ENCODE results near the gene MKRN2.

Gene MKRN2

GRCh38 chr3:12556314-12556689 lies 585 bp upstream of the MKRN2 start:
- no peak for DNase-seq (ENCODE audit: low spot score)

GRCh38 chr3:12557473-12558100 lies 700 bp downstream of the MKRN2 start:
- no peak for DNase-seq (ENCODE audit: low spot score)

- no peak for DNase-seq (ENCODE audit: low spot score)
Observed at GRCh38 chr3:12558706-12559105, 1.8 kb downstream of the MKRN2 start.

- DNase-seq (ENCODE audit: low spot score) = no peak
Observed at GRCh38 chr3:12559520-12559919, 2.6 kb downstream of the MKRN2 start.

GRCh38 chr3:12560505-12561190 lies 3.8 kb downstream of the MKRN2 start:
- no peak for DNase-seq (ENCODE audit: low spot score)

GRCh38 chr3:12561397-12561796 lies 4.5 kb downstream of the MKRN2 start:
- no peak for DNase-seq (ENCODE audit: low spot score)

- DNase-seq (ENCODE audit: low spot score) = no peak
Observed at GRCh38 chr3:12562451-12562850, 5.6 kb downstream of the MKRN2 start.

- no peak for DNase-seq (ENCODE audit: low spot score)
Observed at GRCh38 chr3:12566976-12567375, 10.1 kb downstream of the MKRN2 start.

- DNase-seq (ENCODE audit: low spot score) = no peak
Observed at GRCh38 chr3:12568747-12569146, 11.9 kb downstream of the MKRN2 start.

GRCh38 chr3:12569836-12570235 lies 12.9 kb downstream of the MKRN2 start:
- DNase-seq (ENCODE audit: low spot score) = no peak

- DNase-seq (ENCODE audit: low spot score) = no peak
Observed at GRCh38 chr3:12571986-12572385, 15.1 kb downstream of the MKRN2 start.

GRCh38 chr3:12574131-12574530 lies 17.2 kb downstream of the MKRN2 start:
- DNase-seq (ENCODE audit: low spot score) = no peak

GRCh38 chr3:12574661-12575060 lies 17.8 kb downstream of the MKRN2 start:
- DNase-seq (ENCODE audit: low spot score) = no peak

GRCh38 chr3:12577379-12577778 lies 20.5 kb downstream of the MKRN2 start:
- no peak for DNase-seq (ENCODE audit: low spot score)

- DNase-seq (ENCODE audit: low spot score) = no peak
Observed at GRCh38 chr3:12578742-12579141, 21.9 kb downstream of the MKRN2 start.

- DNase-seq (ENCODE audit: low spot score) = no peak
Observed at GRCh38 chr3:12579456-12579855, 22.6 kb downstream of the MKRN2 start.

GRCh38 chr3:12579905-12580304 lies 23.0 kb downstream of the MKRN2 start:
- no peak for DNase-seq (ENCODE audit: low spot score)

- no peak for DNase-seq (ENCODE audit: low spot score)
Observed at GRCh38 chr3:12582730-12583129, 25.8 kb downstream of the MKRN2 start.

GRCh38 chr3:12583280-12583679 lies 26.4 kb downstream of the MKRN2 start:
- no peak for DNase-seq (ENCODE audit: low spot score)

GRCh38 chr3:12584083-12584482 lies 27.2 kb downstream of the MKRN2 start:
- DNase-seq (ENCODE audit: low spot score) = no peak

GRCh38 chr3:12585181-12585580 lies 28.3 kb downstream of the MKRN2 start:
- no peak for DNase-seq (ENCODE audit: low spot score)

- no peak for DNase-seq (ENCODE audit: low spot score)
Observed at GRCh38 chr3:12585970-12586369, 29.1 kb downstream of the MKRN2 start.

- no peak for DNase-seq (ENCODE audit: low spot score)
Observed at GRCh38 chr3:12586403-12586802, 29.5 kb downstream of the MKRN2 start.
